Liver (tissue), 9 donors: ENCODE measurements around the gene NR3C1. TPM values are rescaled to one million over a fixed set of nuclear protein-coding genes. Genes with fewer than 3 reads are reported as not detected.

Experiments used
- DNase-seq: peaks from one replicate; pipeline ENCODE4 v3.0.0-alpha.2; 2017; ENCODE audit warnings: low spot score
- H3K27ac ChIP-seq, 2 donors: one replicate each; pipeline ENCODE4 v1.7.0; 2013; ENCODE audit warnings: inconsistent platforms in 2 of 2, low read length in 2 of 2, control low read depth in 1 of 2, low read depth in 1 of 2, mild to moderate bottlenecking in 1 of 2
- H3K27me3 ChIP-seq, 4 donors: one replicate each; pipeline versions ENCODE4 v1.6.1 to v1.7.0; 2013; ENCODE audit warnings: low read length in 3 of 4, inconsistent platforms in 1 of 4, mild to moderate bottlenecking in 1 of 4, moderate library complexity in 1 of 4; ENCODE audit not compliant: control insufficient read depth in 4 of 4, insufficient read depth in 4 of 4
- H3K36me3 ChIP-seq, 4 donors: one replicate each; pipeline versions ENCODE4 v1.6.1 to v1.7.0; 2013; ENCODE audit warnings: low read length in 3 of 4, mild to moderate bottlenecking in 3 of 4, low read depth in 1 of 4, moderate library complexity in 1 of 4; ENCODE audit not compliant: control insufficient read depth in 4 of 4, insufficient read depth in 3 of 4
- H3K4me1 ChIP-seq, 4 donors: one replicate each; pipeline versions ENCODE4 v1.6.1 to v1.7.0; 2013; ENCODE audit warnings: low read length in 3 of 4, mild to moderate bottlenecking in 3 of 4, moderate library complexity in 1 of 4; ENCODE audit not compliant: control insufficient read depth in 4 of 4, insufficient read depth in 4 of 4
- H3K4me3 ChIP-seq, 3 donors: one replicate each; pipeline versions ENCODE4 v1.6.1 to v1.7.0; 2013; ENCODE audit warnings: low read length in 3 of 3, control low read depth in 1 of 3, low read depth in 1 of 3, mild to moderate bottlenecking in 1 of 3
- H3K9ac ChIP-seq, 2 donors: one replicate each; pipeline ENCODE4 v1.7.0; 2013; ENCODE audit warnings: low read length in 2 of 2, mild to moderate bottlenecking in 2 of 2, moderate library complexity in 2 of 2, control low read depth in 1 of 2, low read depth in 1 of 2
- H3K9me3 ChIP-seq, 4 donors: one replicate each; pipeline versions ENCODE4 v1.6.1 to v1.7.0; 2013; ENCODE audit warnings: low read length in 3 of 4; ENCODE audit not compliant: control insufficient read depth in 4 of 4
- EGR1 ChIP-seq, 2 donors: IDR thresholded peaks; 2 replicates each; pipeline ENCODE4 v1.6.1; 2016 to 2018; ENCODE audit warnings: antibody characterized with exemption in 2 of 2, low read depth in 2 of 2
- FOXA1 ChIP-seq: IDR thresholded peaks from 2 replicates; pipeline ENCODE4 v1.6.1; 2016; ENCODE audit warnings: antibody characterized with exemption
- FOXA2 ChIP-seq: IDR thresholded peaks from 2 replicates; pipeline ENCODE4 v1.6.1; 2016; ENCODE audit warnings: antibody characterized with exemption
- GABPA ChIP-seq, 2 donors: IDR thresholded peaks in 1 of 2; conservative IDR thresholded peaks in 1 of 2; 2 replicates each; pipeline ENCODE4 v1.6.1; 2016; ENCODE audit warnings: antibody characterized with exemption in 2 of 2, mild to moderate bottlenecking in 1 of 2, moderate library complexity in 1 of 2
- HNF4A ChIP-seq, 2 donors: conservative IDR thresholded peaks; 2 replicates each; pipeline ENCODE4 v1.6.1; 2016; ENCODE audit warnings: antibody characterized with exemption in 2 of 2, mild to moderate bottlenecking in 2 of 2
- HNF4G ChIP-seq: IDR thresholded peaks from 2 replicates; pipeline ENCODE4 v1.6.1; 2016; ENCODE audit warnings: antibody characterized with exemption
- NR2F2 ChIP-seq: IDR thresholded peaks from 2 replicates; pipeline ENCODE4 v1.6.1; 2016; ENCODE audit warnings: antibody characterized with exemption
- RAD21 ChIP-seq, 2 donors: IDR thresholded peaks; 2 replicates each; pipeline ENCODE4 v1.6.1; 2016; ENCODE audit warnings: antibody characterized with exemption in 2 of 2, mild to moderate bottlenecking in 2 of 2
- RXRA ChIP-seq, 2 donors: IDR thresholded peaks; 2 replicates each; pipeline ENCODE4 v1.6.1; 2017 to 2018; ENCODE audit warnings: antibody characterized with exemption in 2 of 2, mild to moderate bottlenecking in 1 of 2
- TAF1 ChIP-seq: conservative IDR thresholded peaks from 2 replicates; pipeline ENCODE4 v1.6.1; 2016; ENCODE audit warnings: antibody characterized with exemption, mild to moderate bottlenecking
- YY1 ChIP-seq: IDR thresholded peaks from 2 replicates; pipeline ENCODE4 v1.6.1; 2016; ENCODE audit warnings: antibody characterized with exemption, mild to moderate bottlenecking
- WGBS: extraction: QIAGEN DNeasy Blood & Tissue Kit; methylation state at CpG from one replicate; pipeline ENCODE4 v1.1.7; 2013; 5-methylcytosine and 5-hydroxymethylcytosine counted together
- polyA plus RNA-seq, 2 donors: library from polyadenylated mRNA; stranded (reverse) in 1 of 2; unstranded in 1 of 2; fragments of 200-250 nt in 1 of 2; fragments of >200 nt in 1 of 2; fragmentation: Nextera tagmentation in 1 of 2; extraction: Ambion mirVana in 1 of 2; gene quantifications; one replicate each; pipeline versions ENCODE4 v1.2.1 to v1.2.3, GENCODE V29; 2013 to 2015
- total RNA-seq, 2 donors: library from RNA; depleted of rRNA; stranded (reverse); fragments of >200 nt; gene quantifications; one replicate each; pipeline ENCODE4 v1.2.3, GENCODE V29; 2014
- TF ChIP-seq, protein P1 (sequence below): IDR thresholded peaks from 2 replicates; pipeline ENCODE4 v1.6.1; 2016; ENCODE audit warnings: antibody characterized with exemption
- TF ChIP-seq, protein P2 (sequence below): IDR thresholded peaks from 2 replicates; pipeline ENCODE4 v1.6.1; 2016; ENCODE audit warnings: antibody characterized with exemption, mild to moderate bottlenecking
- TF ChIP-seq, protein P3 (sequence below): IDR thresholded peaks from 2 replicates; pipeline ENCODE4 v1.6.1; 2016; ENCODE audit warnings: antibody characterized with exemption
- TF ChIP-seq, protein P4 (sequence below): IDR thresholded peaks from 2 replicates; pipeline ENCODE4 v1.6.1; 2016; ENCODE audit warnings: antibody characterized with exemption
- donor health status: healthy.
- donor health status: healthy.
- donor health status: healthy.
- donor health status: healthy.
- donor health status: healthy.

Gene NR3C1
- total and polyA plus RNA-seq, 4 donors = 24.5 to 36.4 (median 29.0) TPM

DNA sequence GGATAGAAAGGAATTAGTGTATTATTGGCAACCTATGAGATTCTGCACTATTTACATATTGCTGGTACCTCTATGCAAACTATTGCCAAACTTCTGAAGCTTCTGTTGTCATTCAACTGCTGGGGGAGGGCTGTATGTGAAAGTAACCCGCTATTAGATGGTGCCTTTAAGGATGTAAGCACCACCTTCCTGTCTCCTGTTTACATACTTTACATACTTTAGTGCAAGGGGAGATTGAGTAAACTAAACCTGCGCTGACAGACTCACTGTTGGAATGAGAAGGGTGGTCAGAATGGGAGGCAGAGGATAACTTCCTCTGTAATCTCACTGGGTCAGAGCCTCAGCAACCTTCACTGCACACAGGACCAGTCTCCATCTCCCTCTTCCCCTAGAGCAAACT, 123.8 kb downstream of the NR3C1 start:
- Histone ChIP-seq H3K36me3 (peaks cover 2 to 10% (median 6%) of the 10 kb centered on the region in 4 donors), H3K4me1 (peaks cover 0 to 25% (median 10%) of the 10 kb centered on the region in 4 donors), H3K9ac (no peak overlapping the region), H3K9me3 (no peaks in the 10 kb centered on the region), H3K27ac (no peak overlapping the region), H3K27me3 (no peaks in the 10 kb centered on the region), H3K4me3 (no peak overlapping the region)
- peak; percentile 69 for TF ChIP-seq FOXA2
- TF ChIP-seq, protein P1, sequence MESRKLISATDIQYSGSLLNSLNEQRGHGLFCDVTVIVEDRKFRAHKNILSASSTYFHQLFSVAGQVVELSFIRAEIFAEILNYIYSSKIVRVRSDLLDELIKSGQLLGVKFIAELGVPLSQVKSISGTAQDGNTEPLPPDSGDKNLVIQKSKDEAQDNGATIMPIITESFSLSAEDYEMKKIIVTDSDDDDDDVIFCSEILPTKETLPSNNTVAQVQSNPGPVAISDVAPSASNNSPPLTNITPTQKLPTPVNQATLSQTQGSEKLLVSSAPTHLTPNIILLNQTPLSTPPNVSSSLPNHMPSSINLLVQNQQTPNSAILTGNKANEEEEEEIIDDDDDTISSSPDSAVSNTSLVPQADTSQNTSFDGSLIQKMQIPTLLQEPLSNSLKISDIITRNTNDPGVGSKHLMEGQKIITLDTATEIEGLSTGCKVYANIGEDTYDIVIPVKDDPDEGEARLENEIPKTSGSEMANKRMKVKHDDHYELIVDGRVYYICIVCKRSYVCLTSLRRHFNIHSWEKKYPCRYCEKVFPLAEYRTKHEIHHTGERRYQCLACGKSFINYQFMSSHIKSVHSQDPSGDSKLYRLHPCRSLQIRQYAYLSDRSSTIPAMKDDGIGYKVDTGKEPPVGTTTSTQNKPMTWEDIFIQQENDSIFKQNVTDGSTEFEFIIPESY = no peak
- no peak for TF ChIP-seq EGR1 (IDR thresholded peaks at IDR 0.05; ENCODE audit: low read depth in 2 of 2)
- peak in 1 of 2 donors; percentile 44 for TF ChIP-seq RXRA (IDR thresholded peaks at IDR 0.05)
- no peak for TF ChIP-seq NR2F2
- peak; percentile 34 to 56 for TF ChIP-seq RAD21 (IDR thresholded peaks at IDR 0.05)
- TF ChIP-seq HNF4G = no peak
- TF ChIP-seq FOXA1 = peak; percentile 33
- peak; percentile 21 for TF ChIP-seq YY1
- TF ChIP-seq HNF4A (conservative IDR thresholded peaks at IDR 0.05) = peak in 1 of 2 donors; percentile 26
- WGBS = 33% methylated on average over 2 of the region's 2 CpGs
- no peak for DNase-seq

DNA sequence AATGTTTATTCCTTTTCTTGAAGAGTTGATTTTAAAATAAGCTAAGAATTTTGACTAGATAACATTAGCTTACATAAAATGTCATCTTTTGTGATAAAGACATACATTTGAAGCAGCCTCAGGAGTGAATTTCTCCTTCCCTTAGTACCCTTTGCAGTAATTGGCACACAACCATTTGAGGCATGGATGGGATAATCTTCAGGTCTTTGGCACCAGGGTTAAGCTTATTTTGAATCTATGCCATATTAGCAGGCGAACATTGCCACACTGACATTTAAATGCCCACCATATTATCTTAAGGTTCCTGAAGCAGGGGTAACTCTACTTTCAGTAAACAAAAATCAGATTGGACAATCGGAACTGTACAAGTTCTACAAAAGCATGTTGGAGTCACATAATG, 126.0 kb downstream of the NR3C1 start:
- H3K9ac ChIP-seq = no peak overlapping the region
- no peaks in the 10 kb centered on the region for H3K9me3 ChIP-seq
- no peak for DNase-seq
- H3K27ac ChIP-seq = no peak overlapping the region
- H3K36me3 ChIP-seq = peaks cover 0 to 5% (median 2%) of the 10 kb centered on the region in 4 donors
- no peak for TF ChIP-seq RAD21 (IDR thresholded peaks at IDR 0.05)
- no peak for TF ChIP-seq EGR1 (IDR thresholded peaks at IDR 0.05; ENCODE audit: low read depth in 2 of 2)
- no peak for TF ChIP-seq FOXA1
- no peak for TF ChIP-seq HNF4G
- no peak for TF ChIP-seq TAF1
- TF ChIP-seq GABPA (IDR thresholded peaks at IDR 0.05 in 1 of 2, conservative IDR thresholded peaks at IDR 0.05 in 1 of 2) = no peak
- TF ChIP-seq FOXA2 = no peak
- TF ChIP-seq, protein P2, sequence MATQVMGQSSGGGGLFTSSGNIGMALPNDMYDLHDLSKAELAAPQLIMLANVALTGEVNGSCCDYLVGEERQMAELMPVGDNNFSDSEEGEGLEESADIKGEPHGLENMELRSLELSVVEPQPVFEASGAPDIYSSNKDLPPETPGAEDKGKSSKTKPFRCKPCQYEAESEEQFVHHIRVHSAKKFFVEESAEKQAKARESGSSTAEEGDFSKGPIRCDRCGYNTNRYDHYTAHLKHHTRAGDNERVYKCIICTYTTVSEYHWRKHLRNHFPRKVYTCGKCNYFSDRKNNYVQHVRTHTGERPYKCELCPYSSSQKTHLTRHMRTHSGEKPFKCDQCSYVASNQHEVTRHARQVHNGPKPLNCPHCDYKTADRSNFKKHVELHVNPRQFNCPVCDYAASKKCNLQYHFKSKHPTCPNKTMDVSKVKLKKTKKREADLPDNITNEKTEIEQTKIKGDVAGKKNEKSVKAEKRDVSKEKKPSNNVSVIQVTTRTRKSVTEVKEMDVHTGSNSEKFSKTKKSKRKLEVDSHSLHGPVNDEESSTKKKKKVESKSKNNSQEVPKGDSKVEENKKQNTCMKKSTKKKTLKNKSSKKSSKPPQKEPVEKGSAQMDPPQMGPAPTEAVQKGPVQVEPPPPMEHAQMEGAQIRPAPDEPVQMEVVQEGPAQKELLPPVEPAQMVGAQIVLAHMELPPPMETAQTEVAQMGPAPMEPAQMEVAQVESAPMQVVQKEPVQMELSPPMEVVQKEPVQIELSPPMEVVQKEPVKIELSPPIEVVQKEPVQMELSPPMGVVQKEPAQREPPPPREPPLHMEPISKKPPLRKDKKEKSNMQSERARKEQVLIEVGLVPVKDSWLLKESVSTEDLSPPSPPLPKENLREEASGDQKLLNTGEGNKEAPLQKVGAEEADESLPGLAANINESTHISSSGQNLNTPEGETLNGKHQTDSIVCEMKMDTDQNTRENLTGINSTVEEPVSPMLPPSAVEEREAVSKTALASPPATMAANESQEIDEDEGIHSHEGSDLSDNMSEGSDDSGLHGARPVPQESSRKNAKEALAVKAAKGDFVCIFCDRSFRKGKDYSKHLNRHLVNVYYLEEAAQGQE = no peak
- peak in 1 of 2 donors; percentile 5 for TF ChIP-seq HNF4A (conservative IDR thresholded peaks at IDR 0.05)
- TF ChIP-seq, protein P3, sequence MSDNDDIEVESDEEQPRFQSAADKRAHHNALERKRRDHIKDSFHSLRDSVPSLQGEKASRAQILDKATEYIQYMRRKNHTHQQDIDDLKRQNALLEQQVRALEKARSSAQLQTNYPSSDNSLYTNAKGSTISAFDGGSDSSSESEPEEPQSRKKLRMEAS = no peak
- no peak for TF ChIP-seq NR2F2
- TF ChIP-seq, protein P4, sequence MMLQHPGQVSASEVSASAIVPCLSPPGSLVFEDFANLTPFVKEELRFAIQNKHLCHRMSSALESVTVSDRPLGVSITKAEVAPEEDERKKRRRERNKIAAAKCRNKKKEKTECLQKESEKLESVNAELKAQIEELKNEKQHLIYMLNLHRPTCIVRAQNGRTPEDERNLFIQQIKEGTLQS = no peak
- peak in 1 of 2 donors; percentile 41 for TF ChIP-seq RXRA (IDR thresholded peaks at IDR 0.05)
- WGBS = 51% methylated on average over 2 of the region's 2 CpGs
- peaks cover 0 to 25% (median 10%) of the 10 kb centered on the region in 4 donors for H3K4me1 ChIP-seq
- H3K27me3 ChIP-seq = no peaks in the 10 kb centered on the region
- no peak overlapping the region for H3K4me3 ChIP-seq
